Right lobe of liver (tissue), 6 donors: Measurements from ENCODE around the gene BCL11B. TPM values are rescaled to one million over a fixed set of nuclear protein-coding genes. Genes with fewer than 3 reads are reported as not detected.
A peak's percentile ranks its signal among the peaks of the same experiment; 100 is the strongest.

ENCODE experiments used
- ATAC-seq, 4 donors: fragments of 200-7000 bp; cut with Tn5 transposase; one replicate each; pipeline ENCODE4 v1.9.1; 2020; ENCODE audit warnings: mild to moderate bottlenecking in 4 of 4, moderate library complexity in 4 of 4
- DNase-seq, 3 donors: peaks; one replicate each; pipeline ENCODE4 v3.0.0-alpha.2; 2020
- H3K27ac ChIP-seq, 3 donors: fragments of 200-600 bp; one replicate each; pipeline ENCODE4 v1.8.0; 2022
- H3K27me3 ChIP-seq, 2 donors: fragments of 200-600 bp; one replicate each; pipeline ENCODE4 v1.8.0; 2022
- H3K36me3 ChIP-seq, 4 donors: fragments of 200-600 bp; sonication (generic) in 1 of 4; one replicate each; pipeline versions ENCODE4 v1.5.1 to v1.8.0; 2017 to 2022; ENCODE audit warnings: control low read depth in 1 of 4
- H3K4me1 ChIP-seq, 4 donors: fragments of 200-600 bp; sonication (generic) in 1 of 4; one replicate each; pipeline versions ENCODE4 v1.5.1 to v1.8.0; 2017 to 2022; ENCODE audit warnings: control low read depth in 1 of 4
- H3K4me3 ChIP-seq, 3 donors: fragments of 200-600 bp; one replicate each; pipeline ENCODE4 v1.8.0; 2022
- H3K9me3 ChIP-seq, 4 donors: fragments of 200-600 bp; sonication (generic) in 1 of 4; one replicate each; pipeline versions ENCODE4 v1.5.1 to v1.8.0; 2017 to 2022; ENCODE audit warnings: control low read depth in 1 of 4
- CTCF ChIP-seq, 4 donors: fragments of 200-600 bp in 3 of 4; fragments of 450-650 bp in 1 of 4; IDR thresholded peaks; one replicate each; pipeline versions ENCODE4 v1.5.1 to v1.8.0; 2016 to 2022; ENCODE audit warnings: antibody characterized with exemption in 4 of 4, mild to moderate bottlenecking in 2 of 4
- POLR2A ChIP-seq: fragments of 450-650 bp; IDR thresholded peaks from one replicate; pipeline ENCODE4 v1.6.1; 2017; ENCODE audit warnings: antibody characterized with exemption, mild to moderate bottlenecking
- WGBS: methylation state at CpG from one replicate; pipeline ENCODE4 v1.1.6; 2018; ENCODE audit warnings: low coverage, low lambda C conversion rate; ENCODE audit not compliant: insufficient coverage; ENCODE audit errors: missing lambda C conversion rate; 5-methylcytosine and 5-hydroxymethylcytosine counted together
- intact Hi-C, 2 donors: fragments of 100-400 bp; cut with DNase I; formaldehyde crosslinking; loops; one replicate each; pipeline versions ENCODE4 v1.11.2 to v1.14.1; 2022
- total RNA-seq, 6 experiments: library from RNA; depleted of rRNA in 2 of 6; stranded (reverse); fragments of >200 nt in 2 of 6; fragmentation: NEBNext Ultra II Directional in 3 of 6; extraction: Animal tissue kit (Norgen Biotek cat#: 25700) in 3 of 6; gene quantifications; one replicate each; pipeline versions ENCODE4 v1.1.0 to v1.2.4, GENCODE V29; 2016 to 2023
- donor health status: DM: no; HTN: yes; CAD: no.
- donor health status: DM: no; HTN: no; CAD: no.
- donor health status: DM: no; HTN: no; CAD: no.
- donor health status: DM: no; HTN: yes; CAD: no.
- donor health status: DM: no; HTN: yes; CAD: no.

BCL11B gene
- total RNA-seq, 6 experiments from 2014 or later, result 0.04 to 0.61 (median 0.24) TPM

GRCh38 chr14:99192028-99192621 is 79.9 kb downstream of the BCL11B start:
- H3K4me1 ChIP-seq, result peaks cover 0 to 8% (median 0%) of the 10 kb centered on the region in 4 donors
- no peaks in the 10 kb centered on the region for H3K27me3 ChIP-seq
- TF ChIP-seq POLR2A (no peak), CTCF (IDR thresholded peaks at IDR 0.05) (no peak)
- DNase-seq, result peak in 2 of 3 donors; percentile 61 to 80
- H3K9me3 ChIP-seq, result no peaks in the 10 kb centered on the region
- peak; percentile 93 to 99 (median 96) for ATAC-seq
- no peak overlapping the region for H3K27ac ChIP-seq
- WGBS, result 35% methylated on average over 20 of the region's 26 CpGs
- peak overlapping the region; percentile 15 to 35 (median 25) for H3K4me3 ChIP-seq
- intact Hi-C loops, result no loop called here
- no peaks in the 10 kb centered on the region for H3K36me3 ChIP-seq

DNA sequence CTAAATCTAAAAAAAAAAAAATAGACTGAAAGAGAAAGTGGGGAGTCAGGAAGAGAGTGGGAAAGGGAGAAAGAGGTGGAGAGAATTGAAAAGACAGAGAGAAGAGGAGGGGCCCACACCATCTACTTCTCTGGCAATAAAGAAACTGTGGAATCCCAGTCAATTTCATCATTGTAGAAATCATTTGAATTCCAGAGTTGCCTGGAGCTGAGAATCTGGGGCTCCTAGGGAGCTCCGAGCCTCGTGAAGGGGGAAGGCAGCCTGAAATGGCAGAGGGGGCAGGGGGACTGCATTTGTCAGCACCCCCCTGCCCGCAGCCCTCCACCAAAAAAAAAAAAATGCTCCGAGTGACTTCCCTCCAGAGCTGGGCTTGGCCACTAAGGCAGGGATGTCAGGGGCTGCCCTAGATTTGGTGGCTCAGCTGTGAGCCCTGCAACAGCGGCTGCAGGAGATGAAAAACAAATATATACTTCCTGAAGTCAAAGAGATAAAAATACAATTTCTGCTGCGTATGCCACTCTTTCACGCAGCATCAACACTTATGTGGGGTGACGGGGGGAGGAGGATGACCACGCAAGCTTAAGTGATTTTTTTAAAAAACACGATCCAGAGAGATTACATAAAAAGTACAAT is 80.5 kb downstream of the BCL11B start:
- ATAC-seq (peak in 3 of 4 donors; percentile 9 to 24 (median 15)), DNase-seq (no peak)
- peak overlapping the region in 2 of 3 donors; percentile 15 to 35 for H3K4me3 ChIP-seq
- H3K9me3 ChIP-seq, result no peaks in the 10 kb centered on the region
- peaks cover 0 to 8% (median 0%) of the 10 kb centered on the region in 4 donors for H3K4me1 ChIP-seq
- no peaks in the 10 kb centered on the region for H3K36me3 ChIP-seq
- WGBS, result 32% methylated on average over 10 of the region's 10 CpGs
- H3K27ac ChIP-seq, result no peak overlapping the region
- intact Hi-C loops, result no loop called here
- TF ChIP-seq POLR2A, result no peak
- TF ChIP-seq CTCF (IDR thresholded peaks at IDR 0.05), result no peak
- no peaks in the 10 kb centered on the region for H3K27me3 ChIP-seq

GRCh38 chr14:99190696-99191394 is 81.2 kb downstream of the BCL11B start:
- Histone ChIP-seq H3K36me3 (no peaks in the 10 kb centered on the region), H3K4me1 (peaks cover 0 to 8% (median 0%) of the 10 kb centered on the region in 4 donors), H3K4me3 (no peak overlapping the region), H3K27me3 (no peaks in the 10 kb centered on the region), H3K9me3 (no peaks in the 10 kb centered on the region), H3K27ac (no peak overlapping the region)
- intact Hi-C loops, result no loop called here
- ATAC-seq, result no peak
- DNase-seq, result no peak
- WGBS, result 50% methylated on average over 9 of the region's 11 CpGs
- TF ChIP-seq POLR2A, result no peak
- TF ChIP-seq CTCF (IDR thresholded peaks at IDR 0.05), result no peak

- ATAC-seq, result no peak
- Histone ChIP-seq H3K27ac (no peak overlapping the region), H3K27me3 (no peaks in the 10 kb centered on the region), H3K4me1 (peaks cover 0 to 8% (median 0%) of the 10 kb centered on the region in 4 donors), H3K4me3 (no peak overlapping the region), H3K9me3 (no peaks in the 10 kb centered on the region), H3K36me3 (no peaks in the 10 kb centered on the region)
- WGBS, result 75% methylated on average over 13 of the region's 26 CpGs
- DNase-seq, result no peak
- intact Hi-C loops, result no loop called here
- TF ChIP-seq POLR2A (no peak), CTCF (IDR thresholded peaks at IDR 0.05) (no peak)
Measured at GRCh38 chr14:99189201-99189801, 82.7 kb downstream of the BCL11B start.
